ENCODE results near the gene SULT1C4.

GRCh38 chr2:108376774-108377173 is 980 bp upstream of the SULT1C4 start:
- TF ChIP-seq BHLHE40 (IDR thresholded peaks at IDR 0.05; ENCODE audit: borderline replicate concordance) (no peak), ELF4 (IDR thresholded peaks at IDR 0.05) (no peak), FOXK2 (IDR thresholded peaks at IDR 0.05) (no peak), LEF1 (IDR thresholded peaks at IDR 0.05; ENCODE audit: borderline replicate concordance) (no peak), PKNOX1 (IDR thresholded peaks at IDR 0.05) (no peak)

Data from HEK293T (cell line).